Right lung (tissue), 10 donors: ENCODE data around the gene C8A. TPM values are rescaled to one million over a fixed set of nuclear protein-coding genes. Genes with fewer than 3 reads are reported as not detected.

Source experiments
- DNase-seq, 2 donors: peaks; one replicate each; pipeline ENCODE4 v3.0.0-alpha.2; 2013
- long read RNA-seq, 8 donors: transcript quantifications; one replicate each; lab custom pipeline, GENCODE V29; 2026
- polyA plus RNA-seq, 5 donors: library from polyadenylated mRNA; unstranded; fragments of 120-200 nt; gene quantifications; one replicate each; pipeline versions ENCODE4 v1.2.1 to v1.2.3, GENCODE V29; 2013; ENCODE audit warnings: inconsistent platforms in 1 of 5, low replicate concordance in 1 of 5; ENCODE audit not compliant: insufficient read length in 5 of 5, insufficient read depth in 1 of 5

Gene C8A
- under 1 TPM in 1 of 5 donors, not detected in 4; 0.44 TPM for polyA plus RNA-seq
- long read RNA-seq, donor 1, result 0 reads
- long read RNA-seq, donor 2, result 0 reads
- long read RNA-seq, donor 3, result 0 reads
- long read RNA-seq, donor 4, result 0 reads
- long read RNA-seq, donor 5, partial matches to known transcripts, result 0 of 1 reads
- long read RNA-seq, donor 5, other reads (novel, unspliced or antisense), result 0 of 1 reads
- long read RNA-seq, donor 6, result 0 reads
- long read RNA-seq, donor 7, result 0 reads
- long read RNA-seq, donor 8, result 0 reads

DNA sequence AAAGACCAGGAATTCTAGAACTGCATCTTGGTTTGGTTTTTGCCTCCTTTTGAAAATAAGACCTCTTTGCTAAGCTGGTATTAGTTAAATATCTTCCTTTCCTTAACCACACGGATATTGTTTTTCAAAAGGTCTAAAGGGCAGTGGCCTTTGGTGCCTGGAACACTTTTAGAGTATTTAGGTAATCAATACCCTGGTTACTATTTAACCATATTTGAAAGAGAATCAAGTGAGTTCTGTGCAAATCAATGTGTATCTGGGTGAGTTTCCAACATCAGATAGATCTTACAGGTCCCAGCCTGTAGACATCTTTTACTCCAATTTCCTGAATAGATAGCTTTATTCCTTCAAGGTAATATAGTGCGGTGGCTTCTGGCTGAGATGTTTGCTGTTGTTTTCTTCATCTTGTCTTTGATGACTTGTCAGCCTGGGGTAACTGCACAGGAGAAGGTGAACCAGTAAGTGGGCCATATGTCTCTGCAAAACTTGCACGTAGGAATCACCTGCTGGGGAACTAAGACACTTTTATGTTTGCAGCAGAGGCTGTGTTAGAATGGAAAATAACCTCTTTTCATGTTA lies at the start of gene C8A:
C8A (plus strand) TSS at position 277 of the 579 bp plus-strand sequence; CDS start at position 382, 105 bp downstream.
- DNase-seq, result no peak

- DNase-seq, result no peak
These were observed 47.8 kb upstream of the C8A start for GRCh38 chr1:56806804-56807203.

GRCh38 chr1:56808410-56808809 lies 46.2 kb upstream of the C8A start:
- no peak for DNase-seq

GRCh38 chr1:56811331-56811730 lies 43.3 kb upstream of the C8A start:
- DNase-seq, result no peak

DNA sequence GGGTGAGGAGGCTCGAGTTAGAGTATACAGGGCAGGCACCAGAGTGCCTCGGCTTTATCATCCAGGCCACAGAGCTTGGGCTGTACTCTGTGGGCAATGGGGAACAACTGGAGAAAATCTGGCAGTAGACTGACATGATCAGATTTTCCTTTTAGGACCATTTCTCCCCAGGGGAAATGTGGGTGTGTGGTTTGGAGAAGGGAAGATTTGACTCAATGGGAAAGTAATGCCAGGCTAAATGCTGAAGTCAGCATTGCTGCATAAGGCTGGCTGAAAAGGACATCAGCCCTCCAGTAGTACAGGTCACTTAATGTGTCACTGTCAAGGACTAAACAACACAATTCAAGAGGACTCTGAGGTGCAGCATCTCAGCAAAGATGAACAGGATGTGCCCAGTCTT lies 40.4 kb upstream of the C8A start:
- DNase-seq, result no peak

DNA sequence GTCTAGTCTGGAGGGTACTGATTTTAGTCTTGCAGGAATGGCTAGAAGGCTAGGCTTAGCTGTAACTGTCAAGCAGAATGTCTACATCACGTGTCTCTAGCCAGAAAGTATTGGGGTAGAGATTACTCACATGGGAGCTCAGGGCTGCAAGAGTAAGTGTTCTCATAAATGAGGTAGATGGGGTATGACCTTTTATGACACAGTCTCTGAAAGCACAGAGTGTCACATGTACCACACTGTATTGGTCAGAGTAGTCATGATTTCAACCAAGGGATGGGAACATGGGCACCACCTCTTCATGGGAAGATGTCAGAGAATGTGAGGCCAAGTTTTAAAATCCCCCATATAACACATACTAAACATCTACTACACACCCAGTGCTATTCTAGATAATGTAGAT lies 38.3 kb upstream of the C8A start:
- DNase-seq, result no peak

DNA sequence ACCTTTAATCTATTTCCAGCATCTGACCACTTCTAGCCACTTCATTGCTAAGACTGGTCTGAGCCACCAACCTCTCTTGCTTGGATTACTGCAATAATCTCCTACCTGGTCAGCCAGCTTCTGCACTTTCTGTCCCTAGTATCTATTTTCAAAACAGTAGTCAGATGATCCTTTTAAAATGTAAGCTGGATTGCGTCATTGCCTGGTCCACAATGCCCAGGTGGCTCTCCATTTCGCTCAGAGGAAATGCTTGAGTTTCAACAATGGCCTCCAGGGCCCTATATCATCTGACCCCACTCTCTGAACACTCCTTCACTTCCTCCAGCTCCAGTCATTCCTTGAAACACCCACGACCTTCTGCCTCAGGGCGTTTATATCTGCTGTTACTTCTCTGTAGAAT lies 37.7 kb upstream of the C8A start:
- no peak for DNase-seq

DNA sequence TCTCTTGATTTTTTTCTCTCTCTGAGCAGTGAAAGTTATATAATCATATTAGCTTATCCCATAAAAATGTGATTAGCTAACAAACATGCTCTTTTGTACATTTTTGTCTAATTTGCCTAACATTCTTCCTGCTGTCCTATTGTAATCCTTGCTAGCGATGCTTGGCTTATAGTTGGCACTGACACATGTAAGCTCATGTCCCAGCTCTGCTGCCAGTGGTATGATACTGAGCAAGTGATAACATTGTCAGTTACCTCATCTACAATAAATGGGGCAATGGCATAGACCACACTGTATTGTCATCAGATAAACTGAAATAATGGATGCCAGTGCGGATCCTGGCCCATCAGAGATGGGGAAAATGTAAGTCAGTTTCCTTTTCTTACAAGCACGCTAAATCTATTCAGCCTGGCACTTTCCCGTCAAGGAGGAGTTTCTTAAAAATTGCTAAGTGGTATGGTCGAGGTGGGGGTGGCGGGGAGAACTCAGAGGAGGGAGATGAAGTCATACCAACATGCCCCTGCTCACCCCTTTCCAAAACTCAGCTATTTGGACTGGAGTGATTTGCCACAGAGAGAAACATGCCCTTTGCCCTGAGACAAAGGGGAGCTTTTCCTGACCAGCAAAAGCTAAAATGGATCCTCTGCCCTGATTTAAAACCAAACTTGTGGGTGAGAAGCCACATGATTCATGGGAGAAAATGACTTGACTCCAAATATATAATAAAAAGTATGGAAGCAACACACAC lies 36.7 kb upstream of the C8A start:
- no peak for DNase-seq

- DNase-seq, result no peak
These were observed 35.2 kb upstream of the C8A start, which contains the start of gene FYB2 for GRCh38 chr1:56819387-56819899. TSS of gene FYB2 (minus strand) at chr1:56819404. CDS start at chr1:56819290, 114 bp downstream.

- peak; percentile 38 to 70 for DNase-seq
These were observed 33.7 kb upstream of the C8A start for GRCh38 chr1:56820755-56821461.

- DNase-seq, result peak; percentile 43 to 70
These were observed 33.2 kb upstream of the C8A start for GRCh38 chr1:56821462-56821797.

DNA sequence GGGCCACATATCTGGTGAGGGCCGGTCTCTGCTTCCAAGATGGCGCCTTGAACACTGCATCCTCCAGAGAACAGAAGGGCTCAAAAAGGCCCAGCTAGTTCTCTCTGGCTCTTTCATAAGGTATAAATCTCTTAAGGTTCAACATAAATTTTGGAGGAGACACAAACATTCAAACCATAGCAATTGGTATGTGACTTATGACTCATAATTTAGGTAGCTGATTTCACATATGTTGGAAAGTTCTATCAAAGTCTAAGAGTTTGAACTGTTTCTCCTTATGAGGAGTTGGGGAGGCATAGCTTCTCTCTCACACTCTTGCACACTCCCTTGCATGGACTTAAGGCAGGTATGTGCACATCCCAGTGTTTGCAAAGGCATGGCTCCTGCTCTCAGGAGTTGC lies 30.3 kb upstream of the C8A start:
- DNase-seq, result no peak

DNA sequence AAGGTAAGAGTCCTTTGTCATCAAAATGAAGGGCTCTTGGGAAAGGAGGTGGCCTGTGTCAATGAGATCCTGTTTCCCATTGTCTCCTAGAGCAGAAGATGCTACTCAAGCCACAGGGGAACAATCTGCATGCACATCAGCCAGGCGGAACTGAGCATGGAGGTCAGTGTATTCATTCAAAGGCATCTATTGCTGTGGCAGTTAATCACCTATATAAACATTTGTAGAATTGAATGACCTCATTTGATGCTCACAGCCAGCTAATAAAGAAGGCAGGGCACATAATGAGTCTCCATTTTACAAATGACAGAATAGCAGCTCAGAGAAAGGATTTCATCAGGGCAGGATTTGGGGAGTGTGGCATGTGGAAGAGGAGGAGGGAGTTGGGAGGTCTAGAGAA lies 29.7 kb upstream of the C8A start:
- DNase-seq, result no peak

- DNase-seq, result no peak
These were observed 29.2 kb upstream of the C8A start for GRCh38 chr1:56825436-56825835.

GRCh38 chr1:56827711-56828110 lies 26.9 kb upstream of the C8A start:
- DNase-seq, result no peak

DNA sequence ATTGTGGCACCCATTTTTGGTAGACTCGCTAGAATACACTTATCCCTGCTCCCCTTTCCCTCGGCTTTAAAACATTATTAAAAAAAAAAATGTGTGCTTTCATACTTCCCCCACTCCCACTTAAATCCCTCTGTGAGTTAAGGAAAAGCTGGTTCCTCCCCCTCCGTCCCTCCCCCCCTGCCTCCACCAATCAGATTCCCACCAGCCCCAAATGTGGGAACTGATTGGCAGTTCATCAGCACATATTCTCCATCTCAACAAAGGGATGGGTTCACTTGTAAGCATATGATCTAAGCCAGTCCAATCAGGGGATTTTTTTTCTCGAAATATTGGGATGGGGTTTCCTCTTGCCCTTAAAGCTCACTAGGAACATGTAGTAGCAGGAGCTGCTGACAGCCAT lies 24.5 kb upstream of the C8A start:
- no peak for DNase-seq

DNA sequence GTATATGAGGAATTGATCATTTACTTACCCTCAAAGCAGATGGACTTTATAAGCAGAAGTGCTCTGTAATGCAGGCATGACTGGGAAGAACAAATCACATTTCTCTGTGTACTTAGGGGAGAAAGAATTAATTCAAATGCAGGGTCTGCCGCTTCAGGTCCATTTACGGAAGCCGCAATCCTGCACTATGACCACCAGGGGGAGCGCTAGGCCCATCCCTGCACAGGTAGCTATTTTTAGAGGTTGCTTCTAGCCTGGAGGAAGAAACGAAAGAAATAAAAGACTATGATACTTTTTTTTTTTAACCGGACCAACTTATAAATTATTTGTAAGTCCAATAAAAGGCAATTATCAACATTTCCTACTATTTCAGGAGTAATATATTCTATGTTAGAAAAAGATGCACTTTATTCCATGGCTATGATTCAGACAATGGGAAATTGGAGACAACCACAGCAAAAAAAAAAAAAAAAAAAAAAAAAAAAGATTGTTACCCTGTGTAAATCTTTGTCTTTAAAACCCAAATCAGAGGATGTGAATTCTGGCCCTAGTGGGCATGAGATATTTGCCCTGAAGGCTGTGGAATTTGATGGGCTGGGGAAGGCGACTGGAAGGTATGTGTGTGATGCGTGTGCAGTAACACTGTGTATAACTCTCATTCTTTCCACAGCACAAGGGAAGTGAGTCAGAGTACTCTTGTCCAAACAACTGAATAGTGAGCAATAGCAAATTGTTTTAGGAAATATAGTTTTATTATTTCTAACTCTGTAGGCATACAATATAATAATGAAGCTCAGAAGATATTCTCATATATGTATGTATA lies 22.5 kb upstream of the C8A start:
- peak; percentile 55 to 70 for DNase-seq

DNA sequence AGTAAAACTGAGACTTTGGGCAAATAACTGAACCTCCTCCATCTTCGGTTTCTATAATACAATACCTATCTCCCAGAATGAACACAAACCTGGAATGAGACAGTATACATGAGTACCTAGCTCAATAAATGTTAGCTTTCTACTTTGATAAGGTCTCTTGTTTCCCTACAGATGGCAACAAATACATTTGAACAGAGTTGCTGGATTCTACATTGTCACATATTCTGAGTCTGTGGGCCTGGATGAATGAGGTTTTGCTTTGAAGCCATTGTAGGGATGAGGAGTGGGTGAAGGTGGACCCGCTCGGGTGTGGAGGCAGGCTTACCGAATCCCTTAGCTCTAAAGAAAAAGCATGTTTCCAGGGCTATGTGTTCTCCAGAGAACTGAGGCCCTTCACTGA lies 21.5 kb upstream of the C8A start:
- DNase-seq, result no peak

- no peak for DNase-seq
These were observed 20.3 kb upstream of the C8A start for GRCh38 chr1:56834137-56834900.

DNA sequence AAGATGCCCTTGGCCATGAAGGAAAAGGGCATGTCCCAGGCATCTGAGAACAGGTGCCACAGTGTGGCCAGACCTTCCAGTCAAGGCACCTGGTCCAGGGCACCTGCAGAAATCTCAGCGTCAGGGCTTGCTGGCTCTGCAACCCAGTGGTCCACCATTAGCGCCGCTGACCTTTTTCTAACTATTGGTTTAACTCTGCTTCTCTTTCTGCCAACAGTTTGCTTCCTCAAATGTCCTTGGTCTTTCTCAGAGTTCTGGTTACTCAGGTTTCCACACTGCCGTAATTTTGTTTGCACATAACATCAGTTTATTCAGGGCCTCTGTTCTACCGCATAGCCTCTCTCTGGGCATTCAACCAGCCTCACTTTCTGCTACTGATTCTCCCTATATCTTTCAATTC lies 18.9 kb upstream of the C8A start:
- DNase-seq, result no peak

- no peak for DNase-seq
These were observed 18.2 kb upstream of the C8A start for GRCh38 chr1:56836359-56836758.
